Activated CD4-positive, CD25-positive, alpha-beta regulatory T cell (primary cell): ENCODE measurements around the gene CTNNA2.
"Not testable (repeated sequence)": the region's sequence is repeated elsewhere in the genome, so short reads cannot be mapped to it uniquely, and the experiment has no call there.

Experiments
- DNase-seq, 4 experiments: peaks; one replicate each; lab custom pipeline; 2025; lab: John Stamatoyannopoulos, UW

CTNNA2 gene

DNA sequence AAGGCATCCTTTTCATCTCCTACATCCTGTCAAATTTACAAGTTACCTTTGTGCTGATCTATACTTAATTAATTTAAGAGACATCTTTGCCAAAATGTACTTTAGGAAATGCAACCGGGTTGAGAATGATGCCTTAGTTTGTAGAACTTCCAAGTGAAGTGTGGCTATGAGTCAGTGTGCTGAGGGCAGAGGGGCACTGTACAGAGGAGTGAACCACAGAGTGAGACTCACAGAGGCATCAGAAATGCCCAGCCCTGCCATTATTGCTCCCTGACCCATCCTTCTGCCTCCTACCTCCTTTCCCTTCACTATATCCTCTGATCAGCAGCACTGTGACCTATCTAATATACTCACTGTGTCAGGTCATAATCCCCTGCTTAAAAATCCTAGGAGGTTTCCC is 471.6 kb downstream of the CTNNA2 start:
- no peak for DNase-seq

DNA sequence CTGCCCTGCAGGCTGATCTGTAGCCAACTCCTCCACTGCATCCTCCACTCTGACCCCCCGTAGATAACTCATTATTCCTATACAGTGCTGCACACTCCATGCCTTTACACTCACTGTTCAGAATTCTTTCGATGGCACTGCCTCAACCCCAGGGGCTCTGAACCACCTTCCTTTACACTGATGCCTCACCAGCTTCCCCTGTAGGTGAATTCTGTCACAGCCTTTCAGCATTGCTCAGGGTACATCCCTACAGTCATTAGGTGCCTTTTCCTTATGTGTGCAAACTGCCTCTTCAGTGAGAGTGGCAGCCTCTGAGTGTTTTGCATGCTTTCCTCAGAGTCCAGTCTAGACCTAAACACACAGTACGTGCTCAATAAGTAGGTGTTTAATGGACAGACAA is 472.3 kb downstream of the CTNNA2 start:
- DNase-seq, result no peak

DNA sequence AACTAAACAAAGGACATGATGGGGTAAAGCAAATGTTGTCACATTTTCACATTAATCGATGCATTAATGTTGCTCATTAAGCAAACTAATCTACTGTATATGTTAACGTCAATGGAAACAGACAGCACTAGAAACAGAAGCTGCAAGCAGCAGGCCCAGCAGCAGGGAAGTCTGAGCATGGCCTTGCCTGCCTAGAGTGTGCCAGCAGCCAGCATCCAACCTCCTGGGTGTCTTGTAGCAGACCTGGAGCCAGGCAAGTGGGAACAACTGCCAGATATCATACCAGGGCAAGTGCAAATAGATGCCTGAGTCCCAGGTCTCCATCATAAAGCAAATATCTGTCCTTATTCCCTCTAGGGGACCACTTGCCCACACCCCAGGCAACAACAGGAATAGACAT is 472.7 kb downstream of the CTNNA2 start:
- no peak for DNase-seq

DNA sequence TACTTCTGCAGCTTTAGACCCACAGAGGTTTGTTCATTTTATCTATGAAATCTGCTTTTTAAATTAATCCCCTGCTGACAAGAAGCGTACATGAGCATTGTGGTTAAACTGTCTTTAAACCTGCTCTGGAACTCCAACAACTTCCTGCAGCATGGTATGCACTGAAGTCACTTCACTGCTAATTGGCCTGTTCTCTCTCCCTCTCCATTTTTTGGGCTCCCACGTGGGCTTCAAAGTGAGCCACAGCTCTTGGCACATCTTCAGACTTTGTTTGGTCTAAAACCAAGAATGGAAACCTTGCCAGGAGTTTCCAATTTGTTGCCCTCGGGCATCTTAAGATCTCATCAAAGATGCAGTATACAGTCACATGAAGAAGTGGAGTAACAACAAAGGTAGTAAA is 480.3 kb downstream of the CTNNA2 start:
- no peak for DNase-seq

DNA sequence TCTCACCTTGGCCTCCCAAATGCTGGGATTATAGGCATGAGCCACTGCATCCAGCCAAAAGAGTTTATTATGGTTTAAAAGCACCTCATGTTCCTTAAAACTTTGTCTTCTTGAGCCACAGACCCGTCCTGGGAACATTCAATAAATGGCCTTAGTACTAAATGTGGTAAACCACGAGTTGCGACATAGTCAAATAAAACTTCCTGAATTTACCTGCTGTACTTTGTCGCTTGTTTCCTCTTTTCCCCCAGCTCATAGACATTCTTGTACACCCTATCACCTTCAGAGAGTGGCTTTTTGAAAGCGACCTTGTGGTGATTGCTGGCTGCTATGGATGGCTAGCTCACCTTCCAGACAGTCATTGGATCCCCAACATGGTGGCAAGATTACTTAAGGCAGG is 481.3 kb downstream of the CTNNA2 start:
- DNase-seq, result no peak

DNA sequence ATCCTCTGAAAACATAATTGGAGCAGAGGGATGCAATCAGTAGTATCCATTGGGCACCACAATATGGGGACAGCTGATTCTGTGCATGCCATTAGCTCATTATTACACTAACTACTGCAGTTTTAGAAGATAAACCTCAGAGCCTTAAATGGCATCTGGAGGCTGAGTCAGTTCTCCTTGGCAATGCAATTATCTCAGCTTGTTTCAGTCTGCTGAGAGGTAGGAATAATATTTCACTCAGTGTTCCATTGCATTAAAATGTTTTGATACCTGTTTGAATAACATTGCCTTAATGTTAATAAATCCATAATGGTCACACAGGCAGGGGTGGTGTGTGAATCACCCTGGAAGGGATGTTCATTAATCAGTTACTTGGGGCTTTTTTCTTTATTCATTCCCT is 482.1 kb downstream of the CTNNA2 start:
- DNase-seq, result no peak

DNA sequence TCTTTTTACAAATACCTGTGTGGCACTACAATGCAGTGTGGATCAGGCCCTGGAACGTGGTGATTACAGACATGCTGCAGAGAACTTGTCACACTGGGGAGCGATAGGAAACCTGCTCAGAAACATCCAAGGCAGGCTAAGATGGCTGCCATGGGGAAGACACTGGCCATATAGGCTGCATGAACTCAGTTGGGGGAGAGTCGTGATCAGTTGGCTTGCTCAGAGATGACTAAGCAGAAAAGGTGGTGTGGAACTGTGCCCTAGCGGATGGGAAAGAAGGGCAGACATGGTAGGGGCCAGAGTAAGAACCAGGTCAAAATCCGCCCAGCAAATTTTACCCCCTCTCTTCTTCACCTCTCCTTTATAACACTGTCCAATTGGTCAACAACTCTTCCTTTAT is 483.9 kb downstream of the CTNNA2 start:
- no peak for DNase-seq

DNA sequence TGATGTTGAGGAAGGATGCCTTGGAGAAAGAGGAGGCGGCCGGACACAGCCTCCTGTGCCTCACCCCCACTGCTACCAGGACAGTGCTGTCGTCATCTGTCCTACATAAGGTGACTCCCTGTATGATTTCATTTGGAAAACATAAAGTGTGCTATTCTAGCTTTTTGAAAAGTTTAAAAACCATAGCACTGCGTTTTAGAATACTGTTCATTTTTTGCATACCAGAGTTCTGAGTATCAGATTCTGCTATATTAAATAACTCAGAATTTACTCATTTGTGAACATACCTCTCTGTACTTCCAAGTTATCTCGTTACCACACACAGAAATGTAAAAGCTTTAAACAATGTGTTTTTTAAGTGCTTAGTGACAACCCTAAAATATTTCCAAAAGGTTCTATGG is 488.9 kb downstream of the CTNNA2 start:
- no peak for DNase-seq

DNA sequence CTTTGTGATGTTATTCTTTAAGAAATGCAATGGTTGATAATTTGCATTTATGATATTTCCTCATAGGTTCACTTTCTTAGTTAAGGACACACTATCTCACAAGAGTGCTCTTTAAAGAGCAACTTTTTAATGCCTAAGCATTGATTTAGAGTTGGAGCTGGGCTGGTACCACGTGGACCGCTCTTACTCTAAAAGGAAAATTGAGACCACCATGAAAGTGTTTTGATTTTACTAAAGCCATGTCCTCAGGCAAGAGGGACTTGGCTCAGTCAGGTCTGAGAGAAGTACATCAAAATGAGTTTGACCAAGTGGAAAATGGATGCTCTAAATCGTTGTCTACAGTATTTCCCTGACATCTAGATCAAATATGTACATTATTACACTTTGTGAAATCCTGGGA is 489.3 kb downstream of the CTNNA2 start:
- no peak for DNase-seq

DNA sequence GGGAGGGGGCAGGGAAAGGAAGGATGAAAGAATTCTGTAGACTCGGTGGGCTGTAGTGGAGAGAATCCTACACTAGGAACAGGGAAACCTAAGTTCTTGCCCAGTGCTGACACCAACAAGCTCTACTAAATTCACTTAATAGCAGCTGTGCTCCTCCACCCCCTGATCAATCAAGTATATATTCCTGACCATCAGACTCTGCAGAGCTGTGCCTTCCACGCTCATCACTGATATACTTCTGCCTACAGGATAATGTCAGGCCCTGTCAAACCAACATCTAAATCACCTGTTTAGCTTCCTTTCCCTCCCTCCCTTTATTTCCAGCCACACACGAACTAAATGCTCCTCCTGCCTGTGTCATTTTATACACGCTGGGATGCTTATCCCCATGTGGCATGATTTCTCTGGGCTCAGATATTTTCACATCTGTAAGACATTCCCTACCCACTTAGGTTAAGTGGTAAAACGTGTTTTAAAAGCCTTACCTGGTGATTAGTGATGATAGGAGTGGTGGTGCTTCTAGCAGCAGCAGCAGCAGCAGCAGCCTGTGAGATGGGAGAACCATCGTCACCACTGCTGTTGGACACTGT is 489.8 kb downstream of the CTNNA2 start:
- no peak for DNase-seq

DNA sequence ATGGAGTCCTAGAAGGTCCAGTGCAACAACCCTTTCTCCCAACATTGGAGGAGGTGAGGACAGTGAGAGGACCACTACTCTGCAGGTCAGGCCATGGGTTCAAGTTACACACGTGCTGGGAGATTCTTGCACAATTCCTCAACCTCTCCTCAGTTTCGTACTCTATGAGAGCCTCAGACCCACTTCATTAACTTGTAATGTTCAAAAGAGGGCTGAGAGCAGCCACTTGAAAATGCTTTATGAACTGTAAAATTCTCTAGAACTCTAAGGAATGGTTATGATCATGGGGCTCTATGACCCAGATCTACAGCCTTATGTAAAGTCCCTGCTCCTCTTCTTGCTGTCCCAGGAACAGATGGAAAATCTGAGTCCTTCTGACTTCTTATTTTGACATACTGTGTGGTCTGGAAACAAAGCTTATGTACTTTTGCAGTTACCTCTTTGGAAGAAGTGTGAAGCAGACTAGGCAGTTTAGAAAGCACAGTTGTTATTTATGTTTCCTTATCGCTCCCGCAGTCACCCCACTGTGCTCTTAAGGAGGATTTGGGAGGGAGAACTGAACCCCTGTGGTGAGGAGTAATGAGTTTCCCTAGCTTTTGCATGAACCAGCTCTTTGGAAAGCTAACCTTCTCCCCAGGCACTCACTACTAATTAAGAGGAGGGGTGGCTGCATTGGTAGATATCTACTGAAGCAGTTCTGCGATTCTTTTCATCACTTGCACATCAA is 495.1 kb downstream of the CTNNA2 start:
- no peak for DNase-seq

DNA sequence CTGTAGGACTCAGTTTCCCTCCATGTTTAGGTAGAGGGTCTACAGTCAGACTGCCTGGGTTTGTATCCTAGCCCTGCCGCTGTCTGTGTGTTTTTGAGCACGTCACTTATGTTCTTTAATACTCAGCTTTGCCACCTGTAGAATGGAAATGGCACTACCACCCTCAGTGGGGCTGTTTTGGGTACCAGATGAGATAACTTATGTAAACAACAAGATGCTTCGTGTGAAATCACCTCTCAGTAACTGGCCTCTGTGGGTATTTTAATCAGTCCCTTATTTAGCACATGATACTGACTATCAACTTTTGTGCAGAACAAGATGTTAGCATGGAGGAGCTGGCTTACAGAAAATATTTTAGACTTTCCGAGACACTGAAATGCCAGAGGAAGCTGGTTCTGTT is 495.7 kb downstream of the CTNNA2 start:
- DNase-seq, result no peak

DNA sequence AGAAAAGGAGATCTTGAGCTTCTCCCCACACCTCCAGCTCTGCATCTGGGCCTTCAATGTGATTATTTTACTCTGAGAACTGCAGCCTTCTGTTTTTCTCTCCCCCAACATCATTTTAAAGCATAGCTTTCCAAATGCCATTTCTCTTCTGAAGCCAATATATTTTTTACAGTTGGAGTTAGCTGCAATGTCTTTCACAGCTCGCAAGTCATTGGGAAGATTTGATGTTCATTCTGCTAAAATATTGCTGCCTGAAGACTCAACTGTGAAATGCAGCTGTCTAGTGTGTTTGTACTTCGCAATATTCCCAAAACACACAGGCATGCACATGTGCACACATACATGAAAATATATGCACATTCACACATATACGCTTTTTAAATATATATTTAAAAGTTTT is 496.4 kb downstream of the CTNNA2 start:
- no peak for DNase-seq

DNA sequence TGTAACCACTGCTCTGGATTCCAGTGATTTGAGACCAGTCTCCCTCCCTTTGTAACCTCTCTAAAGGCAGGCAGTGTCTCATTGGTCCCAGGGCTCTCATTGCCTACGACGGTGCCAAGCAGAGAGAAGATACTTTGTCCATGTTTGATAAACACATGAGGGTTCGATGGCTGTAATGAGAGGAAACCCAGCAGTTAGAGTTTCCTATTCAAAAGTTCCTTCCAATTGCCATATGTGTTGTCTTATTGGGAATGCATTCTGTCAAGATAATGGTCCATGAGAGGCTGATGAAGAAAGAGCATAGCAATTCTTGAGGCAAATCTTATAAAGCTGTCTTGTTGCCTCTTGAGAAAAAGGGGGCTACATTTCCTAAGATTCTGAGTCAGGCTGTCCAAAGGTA is 499.2 kb downstream of the CTNNA2 start:
- no peak for DNase-seq

DNA sequence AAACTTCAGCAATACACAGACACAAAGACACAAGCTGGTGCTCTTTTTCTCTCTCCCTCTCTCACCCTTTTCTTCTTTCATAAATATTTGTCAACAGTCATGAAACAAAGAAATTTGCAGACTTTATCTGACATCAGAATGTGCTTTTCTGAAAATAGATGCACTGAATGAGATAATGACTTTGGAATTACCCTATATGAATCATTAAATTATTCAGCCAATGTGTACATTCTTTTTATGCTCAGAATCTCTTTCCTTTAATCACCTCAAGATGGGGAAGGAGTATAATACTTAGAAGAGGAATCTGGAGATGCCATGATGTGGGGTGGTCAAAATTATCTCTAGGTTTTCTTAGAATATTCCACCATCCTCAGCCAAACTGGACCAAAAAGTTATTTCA is 501.8 kb downstream of the CTNNA2 start:
- DNase-seq, result no peak

DNA sequence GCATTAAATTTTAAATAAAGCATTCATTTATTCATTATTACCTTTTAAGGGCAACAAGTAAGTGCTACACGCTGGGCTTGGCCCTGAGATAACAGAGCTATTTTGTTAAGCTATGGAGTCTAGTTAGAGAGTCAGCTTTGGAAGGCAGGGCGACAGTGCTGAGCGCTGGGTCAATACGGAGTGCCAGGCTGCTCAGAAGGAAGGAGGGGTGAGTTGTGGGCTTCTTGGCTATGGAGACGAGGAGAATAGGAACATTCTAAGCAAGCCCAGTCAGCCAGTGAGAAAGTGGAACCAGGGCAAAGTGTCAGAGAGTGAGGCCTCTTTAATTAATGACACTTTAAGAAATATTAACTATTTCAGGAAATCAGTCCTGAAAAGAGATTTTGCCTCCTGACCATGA is 503.3 kb downstream of the CTNNA2 start:
- no peak for DNase-seq

DNA sequence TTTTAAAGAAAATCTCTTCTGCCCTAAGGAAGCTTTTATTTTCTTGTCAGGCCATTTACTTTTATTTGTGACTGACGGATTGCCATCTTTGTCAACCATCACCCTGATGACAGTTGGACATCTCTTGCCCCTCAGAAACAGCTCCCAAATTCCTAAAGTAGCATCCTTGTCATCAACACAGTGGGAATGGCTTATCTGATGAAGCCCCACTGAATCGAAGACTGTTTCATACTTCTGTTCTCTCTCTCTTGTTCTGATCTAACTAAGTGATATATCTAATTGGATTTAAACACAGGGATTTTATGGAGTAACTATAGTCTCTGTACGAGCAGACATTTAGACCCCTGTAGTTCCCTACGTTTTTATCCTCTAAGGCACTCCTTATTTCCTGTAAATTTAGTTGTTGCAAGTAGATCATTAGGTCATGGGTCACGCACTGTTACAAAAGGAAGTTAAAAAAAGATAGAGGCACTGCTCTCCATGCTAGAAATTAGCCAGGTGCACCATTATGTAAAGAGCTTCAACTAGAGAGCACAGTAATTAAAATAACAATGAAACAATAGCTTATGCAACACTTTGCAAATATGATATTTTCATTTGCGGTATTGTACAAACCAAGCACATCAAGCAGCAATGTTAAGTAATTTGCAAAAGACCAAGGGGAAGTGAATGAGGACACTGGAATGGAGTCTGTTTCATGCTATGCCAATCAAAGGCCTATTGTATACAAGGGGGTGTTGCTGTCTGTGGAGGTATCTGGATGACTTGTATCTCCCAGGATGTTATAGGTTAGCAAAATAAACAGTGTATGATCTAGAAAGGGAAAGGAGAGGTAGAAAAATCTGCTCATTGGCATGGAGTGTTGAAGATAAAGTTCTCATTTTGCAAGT is 507.0 kb downstream of the CTNNA2 start:
- no peak for DNase-seq

DNA sequence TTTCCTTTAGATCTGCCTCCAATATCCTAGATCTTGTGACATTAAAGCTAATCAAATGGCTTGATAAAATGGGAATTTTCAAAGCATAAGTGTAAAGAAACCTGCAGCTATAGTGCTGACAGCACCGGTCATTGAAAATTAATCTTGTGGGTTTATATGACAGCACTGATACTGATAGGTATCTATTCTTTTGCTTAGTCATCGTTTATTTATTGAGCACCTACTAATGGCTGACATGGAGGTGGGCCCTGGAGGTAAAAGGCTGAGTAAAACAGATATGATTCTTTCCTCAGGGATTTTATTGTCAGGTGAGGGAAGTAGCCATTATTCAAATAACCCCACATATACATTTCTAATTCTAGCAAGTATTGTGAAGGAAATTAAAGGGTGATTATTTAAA is 509.2 kb downstream of the CTNNA2 start:
- DNase-seq, result no peak

DNA sequence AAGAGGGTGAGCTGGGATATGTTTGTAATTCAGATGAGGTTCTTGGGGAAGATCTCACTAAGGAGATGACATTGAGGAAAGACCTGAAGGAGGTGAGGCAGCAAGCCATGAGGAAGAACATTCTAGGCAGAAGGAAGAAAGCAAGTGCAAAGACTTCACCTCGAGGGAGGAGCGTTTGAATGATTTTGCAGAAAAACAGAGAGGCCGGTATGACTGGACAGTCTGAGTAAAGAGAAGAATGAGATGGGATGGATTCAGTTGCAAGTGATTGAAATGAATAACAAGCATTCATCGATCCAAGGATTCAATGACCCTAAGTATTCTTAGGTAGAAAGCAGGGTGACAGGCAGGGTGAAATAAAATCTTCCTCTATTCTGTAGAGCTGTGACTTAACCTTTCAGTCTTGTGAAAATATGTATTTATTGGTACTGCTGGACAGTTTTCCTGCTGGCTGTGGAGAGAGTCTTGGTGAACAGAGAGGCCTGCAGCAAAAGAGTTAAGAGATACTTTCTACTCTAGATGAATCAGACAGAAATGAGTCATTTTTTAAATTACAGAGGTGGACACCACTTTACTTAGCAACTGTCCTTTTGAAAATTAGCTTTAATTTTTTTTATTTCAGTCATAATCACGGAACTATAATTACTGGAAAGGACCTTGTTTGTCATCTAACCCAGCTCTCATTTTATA is 513.3 kb downstream of the CTNNA2 start:
- DNase-seq, result no peak

DNA sequence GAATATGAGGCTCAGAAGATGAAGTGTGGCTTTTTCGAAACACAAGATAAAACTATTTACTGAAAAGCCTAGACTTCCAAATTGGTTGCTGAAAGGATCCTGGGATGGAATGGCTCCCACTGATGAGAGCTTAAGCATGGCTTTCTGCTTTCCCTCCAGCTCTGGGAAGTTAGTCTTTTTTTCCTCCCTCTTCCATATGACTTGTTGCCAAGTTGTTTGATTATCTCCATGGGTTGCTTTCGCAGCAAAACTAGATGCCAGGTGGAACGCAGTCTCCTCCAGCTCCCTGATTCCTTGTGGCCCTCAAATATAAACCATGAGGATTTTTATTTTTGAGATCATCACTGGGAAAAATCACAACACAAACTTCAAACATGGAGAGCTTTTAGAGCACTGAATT is 515.2 kb downstream of the CTNNA2 start:
- no peak for DNase-seq

DNA sequence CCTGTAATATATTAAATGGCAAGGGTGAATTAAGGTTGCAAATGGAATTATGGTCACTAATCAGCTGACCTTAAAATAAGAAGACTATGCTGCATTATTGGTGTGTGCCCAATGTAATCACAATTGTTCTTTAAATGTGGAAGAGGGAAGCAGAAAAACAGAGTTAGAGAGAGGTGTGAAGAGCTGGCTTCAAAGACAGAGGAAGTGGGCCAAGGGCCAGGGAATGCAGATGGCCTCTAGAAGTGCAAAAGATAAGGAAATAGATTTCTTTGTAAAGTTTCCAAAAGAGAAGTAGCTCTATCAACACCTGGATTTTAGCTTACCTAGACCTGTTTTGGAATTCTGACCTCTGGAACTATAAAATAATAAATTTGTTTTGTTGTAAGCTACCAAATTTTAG is 515.7 kb downstream of the CTNNA2 start:
- no peak for DNase-seq

DNA sequence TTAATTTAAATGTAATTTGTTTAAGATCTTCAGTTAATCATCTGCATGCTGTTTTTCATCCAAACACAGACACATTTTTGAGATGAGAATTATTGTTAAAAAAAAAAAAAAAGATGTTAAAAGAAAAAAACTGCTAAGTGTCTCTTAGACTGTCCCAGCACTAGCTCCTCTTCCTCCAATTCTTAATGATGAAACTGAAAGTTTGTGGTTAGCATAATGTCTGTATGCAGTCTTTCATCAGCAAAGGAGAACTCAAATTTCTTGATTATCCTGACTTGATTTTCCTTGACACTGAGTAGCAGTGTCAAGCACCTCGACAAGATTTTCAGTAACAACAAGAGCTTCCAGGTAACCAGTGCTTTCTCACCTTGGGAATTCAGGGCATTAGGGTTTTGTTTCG is 517.3 kb downstream of the CTNNA2 start:
- DNase-seq, result no peak

DNA sequence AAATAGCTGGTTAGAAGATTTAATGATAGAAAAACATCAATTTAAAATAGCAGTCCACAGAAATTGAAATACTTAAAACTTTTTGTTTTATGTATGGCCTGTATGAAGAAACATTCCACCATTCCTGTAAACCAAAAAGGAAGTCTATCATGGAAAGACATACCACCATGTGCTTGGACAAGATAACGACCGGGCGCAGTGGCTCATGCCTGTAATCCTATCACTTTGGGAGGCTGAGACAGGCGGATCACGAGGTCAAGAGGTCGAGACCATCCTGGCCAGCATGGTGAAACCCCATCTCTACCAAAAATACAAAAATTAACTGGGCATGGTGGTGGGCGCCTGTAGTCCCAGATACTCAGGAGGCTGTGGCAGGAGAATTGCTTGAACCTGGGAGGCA is 519.8 kb downstream of the CTNNA2 start:
- DNase-seq, result not testable (repeated sequence)
